Measurements from ENCODE around the gene TTC9C. TPM values are rescaled to one million over a fixed set of nuclear protein-coding genes. Genes with fewer than 3 reads are reported as not detected.

Gene TTC9C
- total RNA-seq, 1 experiment from 2014 or later: 48.7 TPM

DNA sequence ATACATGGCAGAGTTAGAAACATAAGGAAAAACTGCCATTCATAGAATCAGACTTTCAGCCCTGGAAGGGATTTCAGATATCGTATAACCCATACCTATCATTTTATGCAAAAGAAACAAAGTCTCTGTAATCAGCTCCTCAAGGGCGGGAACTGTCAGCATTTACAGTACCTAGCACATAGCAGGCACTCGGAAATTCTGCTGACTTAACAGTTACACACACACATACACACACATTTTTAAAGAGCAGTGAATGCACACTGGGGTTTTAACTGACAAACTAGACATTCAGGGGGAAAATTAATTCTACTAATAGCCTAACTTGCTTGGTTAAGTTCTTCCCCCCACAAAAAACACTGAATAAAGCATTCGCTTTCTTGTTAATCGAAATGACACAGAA, 12.1 kb upstream of the TTC9C start:
- H3K36me3 Mint-ChIP-seq: peaks cover 87% of the 10 kb centered on the region
- peaks cover 24% of the 10 kb centered on the region for H3K4me1 Mint-ChIP-seq
- H3K9me3 Mint-ChIP-seq: no peaks in the 10 kb centered on the region
- ATAC-seq (no peak), DNase-seq (ENCODE audit: low spot score) (no peak)
- H3K27me3 Mint-ChIP-seq (ENCODE audit: low read depth): no peaks in the 10 kb centered on the region
- peak overlapping the region; percentile 37; the same call in 1 of the 2 replicates for H3K27ac Mint-ChIP-seq
- POLR2A ChIA-PET: no interaction called here
- TF ChIP-seq ETV6 (CRISPR knock-in tag; IDR thresholded peaks at IDR 0.05) (no peak), ELF4 (CRISPR knock-in tag; IDR thresholded peaks at IDR 0.05; ENCODE audit: low read depth) (no peak), JUN (CRISPR knock-in tag; IDR thresholded peaks at IDR 0.05) (no peak), ZNF219 (CRISPR knock-in tag; IDR thresholded peaks at IDR 0.05; ENCODE audit: borderline replicate concordance) (no peak), ZNF121 (CRISPR knock-in tag; IDR thresholded peaks at IDR 0.05) (no peak)
- TF ChIP-seq, protein P1, sequence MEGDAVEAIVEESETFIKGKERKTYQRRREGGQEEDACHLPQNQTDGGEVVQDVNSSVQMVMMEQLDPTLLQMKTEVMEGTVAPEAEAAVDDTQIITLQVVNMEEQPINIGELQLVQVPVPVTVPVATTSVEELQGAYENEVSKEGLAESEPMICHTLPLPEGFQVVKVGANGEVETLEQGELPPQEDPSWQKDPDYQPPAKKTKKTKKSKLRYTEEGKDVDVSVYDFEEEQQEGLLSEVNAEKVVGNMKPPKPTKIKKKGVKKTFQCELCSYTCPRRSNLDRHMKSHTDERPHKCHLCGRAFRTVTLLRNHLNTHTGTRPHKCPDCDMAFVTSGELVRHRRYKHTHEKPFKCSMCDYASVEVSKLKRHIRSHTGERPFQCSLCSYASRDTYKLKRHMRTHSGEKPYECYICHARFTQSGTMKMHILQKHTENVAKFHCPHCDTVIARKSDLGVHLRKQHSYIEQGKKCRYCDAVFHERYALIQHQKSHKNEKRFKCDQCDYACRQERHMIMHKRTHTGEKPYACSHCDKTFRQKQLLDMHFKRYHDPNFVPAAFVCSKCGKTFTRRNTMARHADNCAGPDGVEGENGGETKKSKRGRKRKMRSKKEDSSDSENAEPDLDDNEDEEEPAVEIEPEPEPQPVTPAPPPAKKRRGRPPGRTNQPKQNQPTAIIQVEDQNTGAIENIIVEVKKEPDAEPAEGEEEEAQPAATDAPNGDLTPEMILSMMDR (IDR thresholded peaks at IDR 0.05): no peak
- TF ChIP-seq, protein P2, sequence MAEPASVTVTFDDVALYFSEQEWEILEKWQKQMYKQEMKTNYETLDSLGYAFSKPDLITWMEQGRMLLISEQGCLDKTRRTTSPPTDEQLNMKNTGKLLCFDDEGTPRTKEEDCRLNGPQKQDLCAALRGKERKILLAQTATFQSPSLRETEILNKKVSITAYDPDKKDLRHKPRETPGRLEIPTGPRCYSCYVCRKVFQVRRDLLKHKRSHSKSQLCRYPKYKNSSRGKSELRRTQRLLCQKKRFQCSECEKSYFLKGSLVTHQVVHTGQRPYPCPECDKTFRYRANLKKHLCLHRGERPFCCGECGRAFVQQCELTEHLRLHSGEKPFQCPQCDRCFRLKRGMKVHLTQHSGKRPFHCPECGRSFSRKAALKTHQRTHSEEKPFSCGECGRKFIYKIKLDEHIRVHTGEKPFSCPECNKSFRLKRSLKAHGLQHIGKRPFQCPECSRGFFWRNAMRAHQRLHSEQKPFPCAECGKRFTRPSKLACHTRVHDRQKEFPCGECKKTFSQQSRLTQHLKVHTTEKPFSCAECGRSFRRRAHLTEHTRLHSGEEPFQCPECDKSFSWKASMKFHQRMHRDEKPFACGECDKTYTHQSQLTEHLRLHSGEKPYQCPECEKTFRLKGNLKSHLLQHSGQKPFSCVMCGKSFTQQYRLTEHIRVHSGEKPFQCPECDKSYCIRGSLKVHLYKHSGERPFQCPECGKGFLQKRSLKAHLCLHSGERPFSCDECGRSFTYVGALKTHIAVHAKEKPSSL (CRISPR knock-in tag; conservative IDR thresholded peaks at IDR 0.05): no peak
- TF ChIP-seq, protein P3, sequence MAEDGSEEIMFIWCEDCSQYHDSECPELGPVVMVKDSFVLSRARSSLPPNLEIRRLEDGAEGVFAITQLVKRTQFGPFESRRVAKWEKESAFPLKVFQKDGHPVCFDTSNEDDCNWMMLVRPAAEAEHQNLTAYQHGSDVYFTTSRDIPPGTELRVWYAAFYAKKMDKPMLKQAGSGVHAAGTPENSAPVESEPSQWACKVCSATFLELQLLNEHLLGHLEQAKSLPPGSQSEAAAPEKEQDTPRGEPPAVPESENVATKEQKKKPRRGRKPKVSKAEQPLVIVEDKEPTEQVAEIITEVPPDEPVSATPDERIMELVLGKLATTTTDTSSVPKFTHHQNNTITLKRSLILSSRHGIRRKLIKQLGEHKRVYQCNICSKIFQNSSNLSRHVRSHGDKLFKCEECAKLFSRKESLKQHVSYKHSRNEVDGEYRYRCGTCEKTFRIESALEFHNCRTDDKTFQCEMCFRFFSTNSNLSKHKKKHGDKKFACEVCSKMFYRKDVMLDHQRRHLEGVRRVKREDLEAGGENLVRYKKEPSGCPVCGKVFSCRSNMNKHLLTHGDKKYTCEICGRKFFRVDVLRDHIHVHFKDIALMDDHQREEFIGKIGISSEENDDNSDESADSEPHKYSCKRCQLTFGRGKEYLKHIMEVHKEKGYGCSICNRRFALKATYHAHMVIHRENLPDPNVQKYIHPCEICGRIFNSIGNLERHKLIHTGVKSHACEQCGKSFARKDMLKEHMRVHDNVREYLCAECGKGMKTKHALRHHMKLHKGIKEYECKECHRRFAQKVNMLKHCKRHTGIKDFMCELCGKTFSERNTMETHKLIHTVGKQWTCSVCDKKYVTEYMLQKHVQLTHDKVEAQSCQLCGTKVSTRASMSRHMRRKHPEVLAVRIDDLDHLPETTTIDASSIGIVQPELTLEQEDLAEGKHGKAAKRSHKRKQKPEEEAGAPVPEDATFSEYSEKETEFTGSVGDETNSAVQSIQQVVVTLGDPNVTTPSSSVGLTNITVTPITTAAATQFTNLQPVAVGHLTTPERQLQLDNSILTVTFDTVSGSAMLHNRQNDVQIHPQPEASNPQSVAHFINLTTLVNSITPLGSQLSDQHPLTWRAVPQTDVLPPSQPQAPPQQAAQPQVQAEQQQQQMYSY (CRISPR knock-in tag; IDR thresholded peaks at IDR 0.05): no peak
- no peak overlapping the region for H3K4me3 Mint-ChIP-seq
- CTCF ChIA-PET: interaction anchor here (1.3 to 4.1 kb wide), 3 partner anchors 9 to 70 kb away, joined by 3 to 14 read pairs (median 6); partner anchors contain the start of genes BSCL2, GNG3 and TAF6L

GRCh38 chr11:62716816-62717215, 11.5 kb upstream of the TTC9C start:
- CTCF ChIA-PET: interaction anchor here (1.3 to 4.1 kb wide), 3 partner anchors 10 to 69 kb away, joined by 3 to 14 read pairs (median 6); partner anchors contain the start of genes BSCL2, GNG3 and TAF6L
- peaks cover 24% of the 10 kb centered on the region for H3K4me1 Mint-ChIP-seq
- H3K36me3 Mint-ChIP-seq: peaks cover 88% of the 10 kb centered on the region
- POLR2A ChIA-PET: no interaction called here
- no peak for TF ChIP-seq TEAD4 (CRISPR knock-in tag; IDR thresholded peaks at IDR 0.05)
- TF ChIP-seq OVOL2 (CRISPR knock-in tag; IDR thresholded peaks at IDR 0.05; ENCODE audit: borderline replicate concordance): no peak
- no peaks in the 10 kb centered on the region for H3K9me3 Mint-ChIP-seq
- no peak overlapping the region for H3K4me3 Mint-ChIP-seq
- H3K27ac Mint-ChIP-seq: no peak overlapping the region
- ATAC-seq: no peak
- no peaks in the 10 kb centered on the region for H3K27me3 Mint-ChIP-seq (ENCODE audit: low read depth)
- no peak for DNase-seq (ENCODE audit: low spot score)

GRCh38 chr11:62719302-62719978, 8.8 kb upstream of the TTC9C start:
- Mint-ChIP-seq H3K4me3 (no peak overlapping the region), H3K27me3 (ENCODE audit: low read depth) (no peaks in the 10 kb centered on the region), H3K4me1 (peaks cover 20% of the 10 kb centered on the region), H3K27ac (no peak overlapping the region; the same call in 1 of the 2 replicates), H3K36me3 (peaks cover 94% of the 10 kb centered on the region), H3K9me3 (no peaks in the 10 kb centered on the region)
- CTCF ChIA-PET: no interaction called here
- POLR2A ChIA-PET: interaction anchor here (0.7 kb wide), 1 partner anchor 128 kb away, joined by 5 read pairs; no protein-coding TSS in a partner anchor
- DNase-seq (ENCODE audit: low spot score): no peak
- ATAC-seq: no peak
- TF ChIP-seq MXD4 (CRISPR knock-in tag; IDR thresholded peaks at IDR 0.05; ENCODE audit: borderline replicate concordance): no peak
- TF ChIP-seq TP53 (CRISPR knock-in tag; IDR thresholded peaks at IDR 0.05): no peak
- no peak for TF ChIP-seq EMX1 (CRISPR knock-in tag; IDR thresholded peaks at IDR 0.05)
- no peak for TF ChIP-seq ZNF121 (CRISPR knock-in tag; IDR thresholded peaks at IDR 0.05)
- no peak for TF ChIP-seq FOXP4 (CRISPR knock-in tag; IDR thresholded peaks at IDR 0.05)
- no peak for TF ChIP-seq RELA (CRISPR knock-in tag; IDR thresholded peaks at IDR 0.05; ENCODE audit: borderline replicate concordance)
- TF ChIP-seq ESRRA (CRISPR knock-in tag; IDR thresholded peaks at IDR 0.05; ENCODE audit: borderline replicate concordance): no peak
- TF ChIP-seq ZNF416 (CRISPR knock-in tag; IDR thresholded peaks at IDR 0.05): no peak
